ENCODE measurements around the gene HNRNPC.

GRCh38 chr14:21258889-21259787, 10.1 kb downstream of the HNRNPC start:
- TF ChIP-seq CTCF (IDR thresholded peaks at IDR 0.05), result no peak
- TF ChIP-seq POLR2A (IDR thresholded peaks at IDR 0.05), result no peak
- TF ChIP-seq POLR2AphosphoS5 (IDR thresholded peaks at IDR 0.05), result peak in 1 of 3 donors; percentile 2

All from transverse colon (tissue), 4 donors.